HepG2 (cell line): ENCODE results near the gene MZT2A.
"Not testable (repeated sequence)": the region's sequence is repeated elsewhere in the genome, so short reads cannot be mapped to it uniquely, and the experiment has no call there.

Experiments used
- ATF7 ChIP-seq, 2 experiments: fragments of 450-650 bp in 1 of 2; sonication (generic) in 1 of 2; formaldehyde crosslinking in 1 of 2; IDR thresholded peaks; 2 replicates each; pipeline versions ENCODE4 v1.4.0 to v1.6.1; 2016 to 2020; ENCODE audit warnings: antibody characterized with exemption in 1 of 2, mild to moderate bottlenecking in 1 of 2, missing genetic modification reagents in 1 of 2
- BCL6 ChIP-seq: IDR thresholded peaks from 2 replicates; pipeline ENCODE4 v1.6.1; 2016; ENCODE audit warnings: missing genetic modification reagents, missing compliant biosample characterization
- MAF1 ChIP-seq: sonication (generic); formaldehyde crosslinking; IDR thresholded peaks from 2 replicates; pipeline ENCODE4 v1.5.0; 2020; ENCODE audit warnings: missing genetic modification reagents, borderline replicate concordance
- POLR2A ChIP-seq, 2 experiments: IDR thresholded peaks; 2 replicates each; pipeline ENCODE4 v1.6.1; 2011; ENCODE audit warnings: low read depth in 2 of 2, low read length in 2 of 2, mild to moderate bottlenecking in 1 of 2, moderate library complexity in 1 of 2; ENCODE audit not compliant: insufficient read depth in 1 of 2
- POLR2AphosphoS5 ChIP-seq: IDR thresholded peaks from 2 replicates; pipeline ENCODE4 v1.6.1; 2012; ENCODE audit warnings: low read depth, low read length
- STAT6 ChIP-seq: sonication (generic); formaldehyde crosslinking; IDR thresholded peaks from 2 replicates; pipeline ENCODE4 v1.4.0; 2020; ENCODE audit warnings: missing genetic modification reagents, mild to moderate bottlenecking, borderline replicate concordance

- not testable (repeated sequence) for TF ChIP-seq MAF1 (CRISPR knock-in tag); BCL6; POLR2AphosphoS5; STAT6 (CRISPR knock-in tag); ATF7 (IDR thresholded peaks at IDR 0.05); ATF7 (CRISPR knock-in tag; IDR thresholded peaks at IDR 0.05); POLR2A (IDR thresholded peaks at IDR 0.05; ENCODE audit: insufficient read depth in 1 of 2, low read depth in 2 of 2, low read length in 2 of 2)
Measured at GRCh38 chr2:131478850-131479461, 13.2 kb downstream of the MZT2A start.
